ENCODE measurements around the gene NUP210L.

GRCh38 chr1:154141240-154141639 is 13.6 kb downstream of the NUP210L start:
- TF ChIP-seq CTCF (IDR thresholded peaks at IDR 0.05; ENCODE audit: low read depth, low read length, missing input control) (no peak), ATF3 (IDR thresholded peaks at IDR 0.05) (no peak), YY1 (IDR thresholded peaks at IDR 0.05) (peak; percentile 49), FOXA1 (IDR thresholded peaks at IDR 0.05) (no peak), REST (IDR thresholded peaks at IDR 0.05) (no peak), GABPA (IDR thresholded peaks at IDR 0.05 in 1 of 2, conservative IDR thresholded peaks at IDR 0.05 in 1 of 2) (no peak), RXRA (IDR thresholded peaks at IDR 0.05) (peak in 1 of 2 donors; percentile 19), EGR1 (IDR thresholded peaks at IDR 0.05; ENCODE audit: low read depth in 2 of 2) (no peak), SP1 (IDR thresholded peaks at IDR 0.05) (no peak), RAD21 (IDR thresholded peaks at IDR 0.05) (no peak)
- TF ChIP-seq, protein P1, sequence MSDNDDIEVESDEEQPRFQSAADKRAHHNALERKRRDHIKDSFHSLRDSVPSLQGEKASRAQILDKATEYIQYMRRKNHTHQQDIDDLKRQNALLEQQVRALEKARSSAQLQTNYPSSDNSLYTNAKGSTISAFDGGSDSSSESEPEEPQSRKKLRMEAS (IDR thresholded peaks at IDR 0.05) = no peak
- TF ChIP-seq, protein P2, sequence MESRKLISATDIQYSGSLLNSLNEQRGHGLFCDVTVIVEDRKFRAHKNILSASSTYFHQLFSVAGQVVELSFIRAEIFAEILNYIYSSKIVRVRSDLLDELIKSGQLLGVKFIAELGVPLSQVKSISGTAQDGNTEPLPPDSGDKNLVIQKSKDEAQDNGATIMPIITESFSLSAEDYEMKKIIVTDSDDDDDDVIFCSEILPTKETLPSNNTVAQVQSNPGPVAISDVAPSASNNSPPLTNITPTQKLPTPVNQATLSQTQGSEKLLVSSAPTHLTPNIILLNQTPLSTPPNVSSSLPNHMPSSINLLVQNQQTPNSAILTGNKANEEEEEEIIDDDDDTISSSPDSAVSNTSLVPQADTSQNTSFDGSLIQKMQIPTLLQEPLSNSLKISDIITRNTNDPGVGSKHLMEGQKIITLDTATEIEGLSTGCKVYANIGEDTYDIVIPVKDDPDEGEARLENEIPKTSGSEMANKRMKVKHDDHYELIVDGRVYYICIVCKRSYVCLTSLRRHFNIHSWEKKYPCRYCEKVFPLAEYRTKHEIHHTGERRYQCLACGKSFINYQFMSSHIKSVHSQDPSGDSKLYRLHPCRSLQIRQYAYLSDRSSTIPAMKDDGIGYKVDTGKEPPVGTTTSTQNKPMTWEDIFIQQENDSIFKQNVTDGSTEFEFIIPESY (IDR thresholded peaks at IDR 0.05) = no peak

All from liver (tissue), 3 donors.